Lower leg skin (tissue), 4 donors: ENCODE results near the gene IPP. TPM values are rescaled to one million over a fixed set of nuclear protein-coding genes. Genes with fewer than 3 reads are reported as not detected.

Source experiments
- DNase-seq, 2 donors: peaks; one replicate each; pipeline ENCODE4 v3.0.0-alpha.2; 2019; ENCODE audit warnings: low spot score in 2 of 2
- H3K4me3 ChIP-seq: fragments of 200-600 bp; sonication (generic); 2 replicates; pipeline ENCODE4 v1.5.1; 2017; ENCODE audit warnings: mild to moderate bottlenecking, low read depth; ENCODE audit not compliant: poor library complexity, severe bottlenecking
- POLR2A ChIP-seq, 2 donors: fragments of 450-650 bp; IDR thresholded peaks; one replicate each; pipeline ENCODE4 v1.6.1; 2016 to 2017; ENCODE audit warnings: antibody characterized with exemption in 2 of 2, mild to moderate bottlenecking in 1 of 2, moderate library complexity in 1 of 2
- WGBS, 2 donors: methylation state at CpG; one replicate each; pipeline ENCODE4 v1.1.5; 2018; 5-methylcytosine and 5-hydroxymethylcytosine counted together
- intact Hi-C: fragments of 100-400 bp; cut with DNase I; formaldehyde crosslinking; loops from one replicate; pipeline ENCODE4 v1.15.0; 2023; ENCODE audit warnings: low total_unique reads
- total RNA-seq, 4 donors: library from RNA; depleted of rRNA; stranded (reverse); fragments of >200 nt; gene quantifications; one replicate each; pipeline ENCODE4 v1.1.0, GENCODE V29; 2016
- TF ChIP-seq, protein P1 (sequence below), 3 donors: fragments of 450-650 bp; IDR thresholded peaks; one replicate each; pipeline ENCODE4 v1.5.1; 2016; ENCODE audit warnings: antibody characterized with exemption in 3 of 3, mild to moderate bottlenecking in 3 of 3, moderate library complexity in 2 of 3

IPP gene
- total RNA-seq, 4 donors from 2014 or later: 6.1 to 11.7 (median 9.9) TPM

DNA sequence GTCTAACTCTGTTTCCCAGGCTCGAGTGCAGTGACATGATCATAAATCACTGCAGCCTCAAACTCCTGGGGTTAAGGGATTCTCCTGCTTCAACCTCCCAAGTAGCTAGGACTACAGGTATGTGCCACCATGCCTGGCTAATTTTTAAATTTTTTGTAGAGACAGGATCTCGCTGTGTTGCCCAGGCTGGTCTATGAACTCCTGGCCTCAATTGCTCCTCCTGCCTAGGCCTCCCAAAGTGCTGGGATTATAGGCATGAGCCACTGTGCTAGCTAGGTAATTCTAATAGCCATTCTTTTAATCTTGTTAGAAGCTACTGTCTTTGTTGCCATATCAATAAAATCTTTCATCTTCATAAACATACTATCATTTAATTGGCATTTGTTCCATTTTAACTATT is 39.1 kb upstream of the IPP start:
- intact Hi-C loops: no loop called here
- TF ChIP-seq, protein P1, sequence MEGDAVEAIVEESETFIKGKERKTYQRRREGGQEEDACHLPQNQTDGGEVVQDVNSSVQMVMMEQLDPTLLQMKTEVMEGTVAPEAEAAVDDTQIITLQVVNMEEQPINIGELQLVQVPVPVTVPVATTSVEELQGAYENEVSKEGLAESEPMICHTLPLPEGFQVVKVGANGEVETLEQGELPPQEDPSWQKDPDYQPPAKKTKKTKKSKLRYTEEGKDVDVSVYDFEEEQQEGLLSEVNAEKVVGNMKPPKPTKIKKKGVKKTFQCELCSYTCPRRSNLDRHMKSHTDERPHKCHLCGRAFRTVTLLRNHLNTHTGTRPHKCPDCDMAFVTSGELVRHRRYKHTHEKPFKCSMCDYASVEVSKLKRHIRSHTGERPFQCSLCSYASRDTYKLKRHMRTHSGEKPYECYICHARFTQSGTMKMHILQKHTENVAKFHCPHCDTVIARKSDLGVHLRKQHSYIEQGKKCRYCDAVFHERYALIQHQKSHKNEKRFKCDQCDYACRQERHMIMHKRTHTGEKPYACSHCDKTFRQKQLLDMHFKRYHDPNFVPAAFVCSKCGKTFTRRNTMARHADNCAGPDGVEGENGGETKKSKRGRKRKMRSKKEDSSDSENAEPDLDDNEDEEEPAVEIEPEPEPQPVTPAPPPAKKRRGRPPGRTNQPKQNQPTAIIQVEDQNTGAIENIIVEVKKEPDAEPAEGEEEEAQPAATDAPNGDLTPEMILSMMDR (IDR thresholded peaks at IDR 0.05): no peak
- no peak for TF ChIP-seq POLR2A (IDR thresholded peaks at IDR 0.05)
- no peak overlapping the region for H3K4me3 ChIP-seq
- 68 to 75% methylated on average over 2 of the region's 2 CpGs for WGBS, 2 donors
- DNase-seq: no peak

DNA sequence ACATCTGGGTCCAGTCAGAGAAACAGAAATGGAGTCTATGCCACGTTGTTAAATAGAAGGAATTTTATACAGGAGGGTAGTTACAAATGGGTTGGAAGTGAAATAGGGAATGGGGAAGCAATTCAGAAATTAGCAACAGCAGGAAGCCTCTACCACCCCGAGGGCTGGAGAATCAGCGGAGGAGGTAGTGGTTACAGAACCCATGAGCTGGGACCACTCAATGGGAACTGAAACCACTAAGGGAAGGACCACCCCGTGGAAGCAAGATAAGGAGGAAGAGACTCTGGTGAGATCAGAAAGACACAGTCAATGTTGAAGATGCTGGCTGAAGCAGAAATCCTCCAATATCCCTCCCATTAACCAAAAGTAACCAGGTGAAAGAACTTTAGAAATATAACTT is 37.5 kb upstream of the IPP start:
- intact Hi-C loops: no loop called here
- H3K4me3 ChIP-seq: no peak overlapping the region
- WGBS, 2 donors: 78 to 85% methylated on average over 4 of the region's 4 CpGs
- DNase-seq: no peak
- no peak for TF ChIP-seq POLR2A (IDR thresholded peaks at IDR 0.05)
- TF ChIP-seq, protein P1 (IDR thresholded peaks at IDR 0.05): no peak

DNA sequence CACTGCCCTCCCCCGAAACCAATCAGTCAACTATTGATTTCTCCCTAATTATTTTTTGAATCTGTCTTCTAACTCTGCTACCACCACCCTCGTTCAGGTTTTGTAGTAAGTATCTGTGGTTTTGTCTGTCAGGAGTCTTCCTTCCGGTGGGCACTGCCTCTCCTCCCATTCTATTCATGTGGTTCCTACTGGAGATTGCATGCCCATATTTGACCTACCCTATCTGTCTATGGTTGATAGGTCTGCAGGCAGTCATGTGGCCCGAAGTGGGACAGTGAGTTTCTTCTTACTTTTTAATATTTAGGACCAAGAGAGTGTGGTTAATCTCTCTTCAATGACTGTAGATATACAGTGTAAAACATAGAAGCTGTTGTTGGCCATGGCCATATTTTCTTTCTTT is 35.1 kb upstream of the IPP start:
- intact Hi-C loops: no loop called here
- TF ChIP-seq, protein P1 (IDR thresholded peaks at IDR 0.05): no peak
- no peak for TF ChIP-seq POLR2A (IDR thresholded peaks at IDR 0.05)
- no peak for DNase-seq
- WGBS, 2 donors: 72 to 81% methylated on average over 4 of the region's 4 CpGs
- no peak overlapping the region for H3K4me3 ChIP-seq

DNA sequence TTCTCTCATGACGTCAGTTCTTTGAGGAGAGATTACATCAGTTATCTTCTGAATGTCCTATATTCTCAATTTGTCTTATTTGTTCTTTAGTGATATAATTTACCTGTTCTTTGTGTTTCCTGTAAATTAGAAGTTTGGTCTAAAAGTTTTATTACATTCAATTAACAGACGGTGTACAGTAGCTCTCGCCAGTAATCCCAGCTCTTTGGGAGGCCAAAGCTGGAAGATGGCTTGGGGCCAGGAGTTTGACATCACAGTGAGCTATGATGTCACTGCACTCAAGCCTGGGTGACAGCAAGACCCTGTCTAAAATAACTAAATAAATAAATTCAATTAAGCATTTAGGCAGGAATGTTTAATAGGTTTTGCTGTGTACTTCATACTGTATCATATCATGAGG is 25.3 kb upstream of the IPP start:
- WGBS, 2 donors: 81 to 83% methylated on average over 3 of the region's 3 CpGs
- intact Hi-C loops: loop anchor here (1.0 kb wide), 1 partner anchor 16 kb away; no protein-coding TSS in a partner anchor
- no peak for DNase-seq
- TF ChIP-seq, protein P1 (IDR thresholded peaks at IDR 0.05): no peak
- no peak for TF ChIP-seq POLR2A (IDR thresholded peaks at IDR 0.05)
- H3K4me3 ChIP-seq: no peak overlapping the region

DNA sequence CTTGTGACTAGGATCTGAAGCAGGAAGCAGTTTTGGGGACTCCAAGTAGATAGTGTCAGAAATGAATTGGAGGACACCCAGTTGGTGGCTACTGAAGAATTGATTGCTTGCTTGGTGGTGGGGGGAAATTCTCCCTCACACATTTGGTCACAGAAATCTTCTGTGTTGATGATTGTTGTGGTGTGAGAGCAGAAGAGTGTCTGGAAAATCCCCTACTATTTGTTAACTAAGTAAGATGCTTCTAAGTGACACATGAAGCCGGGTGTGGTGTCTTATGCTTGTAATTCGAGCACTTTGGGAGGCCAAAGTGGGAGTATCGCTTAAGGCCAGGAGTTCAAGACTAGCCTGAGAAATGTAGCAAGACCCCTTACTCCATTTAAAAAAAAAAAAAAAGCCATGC is 22.5 kb upstream of the IPP start:
- no peak overlapping the region for H3K4me3 ChIP-seq
- DNase-seq: no peak
- intact Hi-C loops: no loop called here
- TF ChIP-seq, protein P1 (IDR thresholded peaks at IDR 0.05): no peak
- TF ChIP-seq POLR2A (IDR thresholded peaks at IDR 0.05): no peak
- WGBS, 2 donors: 79 to 80% methylated on average over 3 of the region's 3 CpGs

DNA sequence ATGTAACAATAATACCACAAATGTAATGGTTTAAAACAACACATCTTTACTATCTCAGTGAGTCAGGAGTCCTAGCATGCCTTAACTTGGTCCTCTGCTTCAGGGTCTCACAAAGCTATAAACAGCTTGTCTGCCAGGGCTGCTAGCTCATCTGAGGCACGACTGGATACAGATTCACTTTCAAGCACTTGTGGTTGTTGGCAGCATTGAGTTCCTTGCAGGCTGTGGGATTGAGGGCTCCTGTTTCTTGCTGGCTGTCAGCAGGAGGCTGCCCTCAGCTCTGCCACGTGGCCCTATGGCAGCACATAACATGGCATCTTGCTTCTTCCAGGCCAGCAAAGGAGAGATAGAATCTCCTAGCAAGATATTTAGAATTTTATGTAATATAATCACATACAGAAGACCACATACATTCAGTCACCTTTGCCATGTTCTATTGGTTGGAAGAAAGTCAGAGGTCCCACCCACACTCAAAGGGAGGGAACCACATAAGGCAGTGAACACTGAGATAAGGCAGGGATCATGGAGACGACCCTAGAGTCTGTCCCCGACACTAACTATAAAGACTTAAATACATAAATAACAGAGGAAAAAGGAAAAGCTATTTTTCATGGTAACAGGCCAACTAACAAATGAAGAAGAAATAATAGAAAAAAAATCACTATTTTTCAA is 18.9 kb upstream of the IPP start:
- H3K4me3 ChIP-seq: no peak overlapping the region
- intact Hi-C loops: no loop called here
- 47 to 58% methylated on average over 4 of the region's 4 CpGs for WGBS, 2 donors
- no peak for TF ChIP-seq POLR2A (IDR thresholded peaks at IDR 0.05)
- TF ChIP-seq, protein P1 (IDR thresholded peaks at IDR 0.05): no peak
- DNase-seq: no peak
